Endothelial cell of umbilical vein (primary cell): ENCODE measurements around the gene MTMR11.

Experiments
- CTCF ChIP-seq, 2 donors: IDR thresholded peaks; 1 replicate in 1 of 2; 2 replicates in 1 of 2; pipeline ENCODE4 v1.5.1; 2011; ENCODE audit warnings: low read length in 2 of 2, mild to moderate bottlenecking in 2 of 2, moderate library complexity in 2 of 2, control low read depth in 1 of 2, inconsistent platforms in 1 of 2, low read depth in 1 of 2; ENCODE audit not compliant: insufficient read depth in 1 of 2; ENCODE audit errors: extremely low read depth in 1 of 2
- FOS ChIP-seq: IDR thresholded peaks from 2 replicates; pipeline ENCODE4 v1.6.1; 2011; ENCODE audit warnings: mild to moderate bottlenecking, low read length, moderate library complexity, borderline replicate concordance; ENCODE audit not compliant: insufficient read depth
- GATA2 ChIP-seq: IDR thresholded peaks from 2 replicates; pipeline ENCODE4 v1.7.0; 2011; ENCODE audit warnings: low read depth, mild to moderate bottlenecking, moderate library complexity, mixed read lengths, low read length; ENCODE audit not compliant: insufficient read length, insufficient read depth
- JUN ChIP-seq: IDR thresholded peaks from 2 replicates; pipeline ENCODE4 v1.6.1; 2011; ENCODE audit warnings: borderline replicate concordance, low read depth; ENCODE audit not compliant: insufficient read length, insufficient read depth
- MYC ChIP-seq: IDR thresholded peaks from one replicate; pipeline ENCODE4 v1.6.1; 2011; ENCODE audit warnings: mild to moderate bottlenecking, low read depth, low read length
- POLR2A ChIP-seq: IDR thresholded peaks from 2 replicates; pipeline ENCODE4 v1.6.1; 2012; ENCODE audit warnings: low read depth, mild to moderate bottlenecking, control low read depth, low read length
- POLR2AphosphoS5 ChIP-seq: IDR thresholded peaks from 2 replicates; pipeline ENCODE4 v1.6.1; 2012; ENCODE audit warnings: low read depth, mild to moderate bottlenecking, control low read depth, low read length, moderate library complexity; ENCODE audit not compliant: insufficient read depth

- TF ChIP-seq POLR2AphosphoS5 (no peak), CTCF (IDR thresholded peaks at IDR 0.05; ENCODE audit: extremely low read depth in 1 of 2, insufficient read depth in 1 of 2, low read depth in 1 of 2, low read length in 2 of 2) (no peak), POLR2A (no peak), MYC (no peak), GATA2 (no peak), FOS (no peak), JUN (no peak)
Observed at GRCh38 chr1:149967646-149968045, 31.0 kb upstream of the MTMR11 start.
